Smooth muscle cell (in vitro differentiated cells): ENCODE measurements around the gene RIMBP2. TPM values are rescaled to one million over a fixed set of nuclear protein-coding genes. Genes with fewer than 3 reads are reported as not detected.
"Not testable (repeated sequence)": the region's sequence is repeated elsewhere in the genome, so short reads cannot be mapped to it uniquely, and the experiment has no call there.

Source experiments
- DNase-seq: peaks from one replicate; lab custom pipeline; 2025; ENCODE audit not compliant: unreplicated experiment; lab: John Stamatoyannopoulos, UW
- H2AFZ ChIP-seq: fragments of 200-600 bp; sonication (generic); 2 replicates; pipeline ENCODE4 v1.6.0; 2016; ENCODE audit warnings: antibody characterized with exemption, low read depth, mild to moderate bottlenecking
- H3F3A ChIP-seq: fragments of 200-600 bp; sonication (generic); 2 replicates; pipeline ENCODE4 v1.6.0; 2017; ENCODE audit warnings: antibody characterized with exemption, low read depth
- H3K27ac ChIP-seq: fragments of 200-600 bp; sonication (generic); 2 replicates; pipeline ENCODE4 v1.5.1; 2016; ENCODE audit warnings: low read depth, mild to moderate bottlenecking
- H3K27me3 ChIP-seq: fragments of 200-600 bp; sonication (generic); 2 replicates; pipeline ENCODE4 v1.6.1; 2016; ENCODE audit warnings: low read depth, mild to moderate bottlenecking
- H3K36me3 ChIP-seq: fragments of 200-600 bp; sonication (generic); 2 replicates; pipeline ENCODE4 v1.5.1; 2016; ENCODE audit warnings: low read depth
- H3K4me1 ChIP-seq: fragments of 200-600 bp; sonication (generic); 2 replicates; pipeline ENCODE4 v1.5.1; 2016; ENCODE audit warnings: low read depth
- H3K4me2 ChIP-seq: fragments of 200-600 bp; sonication (generic); 2 replicates; pipeline ENCODE4 v1.6.0; 2016; ENCODE audit warnings: mild to moderate bottlenecking
- H3K4me3 ChIP-seq: fragments of 200-600 bp; sonication (generic); 2 replicates; pipeline ENCODE4 v1.5.1; 2016; ENCODE audit warnings: mild to moderate bottlenecking
- H3K79me2 ChIP-seq: fragments of 200-600 bp; sonication (generic); 2 replicates; pipeline ENCODE4 v1.6.0; 2016; ENCODE audit warnings: low read depth, mild to moderate bottlenecking
- H3K9ac ChIP-seq: fragments of 200-600 bp; sonication (generic); 2 replicates; pipeline ENCODE4 v1.6.0; 2016; ENCODE audit warnings: low read depth
- H3K9me3 ChIP-seq: fragments of 200-600 bp; sonication (generic); replicated peaks from 2 replicates; pipeline ENCODE4 v1.5.1; 2016; ENCODE audit warnings: low read depth
- H4K20me1 ChIP-seq: fragments of 200-600 bp; sonication (generic); 2 replicates; pipeline ENCODE4 v1.6.0; 2016; ENCODE audit warnings: low read depth
- CTCF ChIP-seq: fragments of 200-600 bp; sonication (generic); IDR thresholded peaks from 2 replicates; pipeline ENCODE4 v1.5.1; 2017; ENCODE audit warnings: borderline replicate concordance, mild to moderate bottlenecking, antibody characterized with exemption; ENCODE audit not compliant: insufficient read depth, poor library complexity, severe bottlenecking
- WGBS: methylation state at CpG from one replicate; pipeline ENCODE4 v1.1.7; 2016; ENCODE audit warnings: low lambda C conversion rate; 5-methylcytosine and 5-hydroxymethylcytosine counted together
- polyA plus RNA-seq: library from polyadenylated mRNA; unstranded; fragments of >200 nt; fragmentation: Nextera tagmentation; extraction: Ambion mirVana; gene quantifications from 2 replicates; pipeline ENCODE4 v1.2.1, GENCODE V29; 2016
- total RNA-seq: library from RNA; depleted of rRNA; stranded (reverse); fragments of >200 nt; gene quantifications from 2 replicates; pipeline ENCODE4 v1.2.3, GENCODE V29; 2014

RIMBP2 gene
- total and polyA plus RNA-seq, 2 experiments from 2014 or later = 2.3 TPM; not detected in 1

DNA sequence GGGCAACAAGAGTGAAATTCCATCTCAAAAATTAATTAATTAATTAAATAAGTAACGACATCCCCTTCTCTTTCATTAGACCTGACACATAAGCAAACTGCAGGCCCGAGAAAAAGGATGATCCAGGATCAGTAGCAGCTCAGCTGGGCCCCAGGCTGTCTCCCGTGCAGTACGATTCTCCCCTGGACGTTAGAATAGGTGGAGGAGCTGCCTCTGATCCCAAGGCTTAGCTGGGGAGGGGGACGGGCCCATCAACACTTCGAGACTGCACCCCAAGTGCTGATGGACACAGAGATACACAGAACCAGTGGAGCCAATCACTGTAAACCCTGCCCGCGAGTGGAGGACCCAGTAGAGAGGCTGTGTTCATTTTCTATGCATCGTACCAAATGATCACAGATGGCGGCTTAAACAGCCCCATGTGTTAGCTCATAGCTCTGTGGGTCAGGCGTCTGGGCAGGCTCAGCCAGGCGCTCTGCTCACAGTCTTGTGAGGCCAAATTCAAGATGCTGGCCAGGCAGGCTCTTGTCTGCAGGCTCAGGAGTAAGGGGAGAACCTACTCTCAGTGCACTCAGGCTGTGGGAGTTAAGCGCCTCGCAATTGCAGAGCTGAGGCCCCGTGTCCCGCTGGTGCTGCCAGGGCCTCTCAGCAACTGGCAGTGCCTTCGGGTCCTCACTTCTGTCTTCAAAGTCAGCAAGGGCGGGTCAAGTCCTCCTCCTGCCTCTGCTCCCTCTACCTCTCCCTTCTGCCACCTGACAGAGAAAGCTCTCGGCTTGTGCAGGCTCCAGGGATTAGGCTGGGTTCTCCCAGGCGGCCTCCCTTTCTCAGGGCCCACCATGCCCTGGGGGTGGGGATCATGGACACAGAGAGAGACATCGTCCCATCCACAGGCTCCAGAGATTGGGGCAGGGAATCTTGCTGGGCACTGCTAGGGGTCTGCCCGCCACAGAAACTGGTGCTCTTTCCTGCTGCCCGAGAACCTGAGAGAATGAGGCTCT is 26.4 kb downstream of the RIMBP2 start:
- Histone ChIP-seq H2AFZ (no peak overlapping the region), H3K4me2 (no peak overlapping the region), H3K9me3 (no peaks in the 10 kb centered on the region), H3K4me3 (no peak overlapping the region), H3K79me2 (no peaks in the 10 kb centered on the region), H3K4me1 (no peaks in the 10 kb centered on the region), H3K27me3 (no peaks in the 10 kb centered on the region), H3K27ac (no peak overlapping the region), H3K9ac (no peak overlapping the region), H3K36me3 (no peaks in the 10 kb centered on the region), H3F3A (no peaks in the 10 kb centered on the region), H4K20me1 (no peaks in the 10 kb centered on the region)
- 92% methylated on average over 24 of the region's 24 CpGs for WGBS
- no peak for DNase-seq
- TF ChIP-seq CTCF = no peak

DNA sequence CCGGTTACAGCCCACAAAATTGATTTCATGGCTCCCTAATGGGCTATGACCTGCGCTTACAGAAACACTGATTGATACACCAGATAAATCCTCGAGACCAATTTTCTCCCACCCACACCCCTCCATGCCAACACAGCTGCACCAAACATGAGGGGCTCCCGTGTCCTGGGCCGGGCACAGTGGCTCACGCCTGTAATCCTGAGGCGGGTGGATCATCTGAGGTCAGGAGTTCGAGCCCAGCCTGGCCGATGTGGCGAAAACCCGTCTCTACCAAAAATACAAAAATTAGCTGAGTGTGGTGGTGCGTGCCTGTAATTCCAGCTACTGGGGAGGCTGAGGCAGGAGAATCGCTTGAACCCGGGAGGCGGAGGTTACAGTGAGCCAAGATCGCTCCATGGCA is 27.1 kb downstream of the RIMBP2 start:
- H3K27ac ChIP-seq, H2AFZ ChIP-seq, H4K20me1 ChIP-seq, H3K4me2 ChIP-seq, H3K27me3 ChIP-seq, H3K9me3 ChIP-seq, H3K9ac ChIP-seq, H3K36me3 ChIP-seq, H3K79me2 ChIP-seq, DNase-seq, H3K4me3 ChIP-seq, H3F3A ChIP-seq, H3K4me1 ChIP-seq: not testable (repeated sequence)
- 98% methylated on average over 16 of the region's 16 CpGs for WGBS

GRCh38 chr12:130687796-130688778 is 28.0 kb downstream of the RIMBP2 start:
- Histone ChIP-seq H3K27me3 (no peaks in the 10 kb centered on the region), H4K20me1 (no peaks in the 10 kb centered on the region), H3K36me3 (no peaks in the 10 kb centered on the region), H3F3A (no peaks in the 10 kb centered on the region), H3K4me2 (no peak overlapping the region), H3K27ac (no peak overlapping the region), H3K9ac (no peak overlapping the region), H2AFZ (no peak overlapping the region), H3K79me2 (no peaks in the 10 kb centered on the region), H3K4me1 (no peaks in the 10 kb centered on the region), H3K9me3 (no peaks in the 10 kb centered on the region), H3K4me3 (no peak overlapping the region)
- 94% methylated on average over 20 of the region's 20 CpGs for WGBS
- TF ChIP-seq CTCF = no peak
- no peak for DNase-seq

DNA sequence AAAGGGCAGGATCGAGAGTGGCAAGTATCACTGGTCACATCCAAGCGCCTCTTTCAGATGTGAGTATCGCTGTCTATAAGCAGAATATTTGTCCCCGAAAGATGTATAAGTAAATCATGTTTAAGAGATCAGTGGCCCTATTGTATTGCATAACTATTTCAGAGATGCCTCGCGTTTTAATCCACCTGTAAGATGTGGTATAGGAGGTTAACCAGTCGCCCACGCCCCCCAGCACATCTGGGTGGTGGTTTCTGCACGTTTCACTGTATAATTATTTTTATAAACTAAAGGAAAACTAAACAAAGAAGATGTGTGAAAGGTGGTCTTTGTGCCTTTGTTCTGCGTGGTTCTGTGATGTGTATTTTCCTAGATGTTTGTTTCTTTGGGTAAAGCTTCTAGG is 28.9 kb downstream of the RIMBP2 start:
- H3K9me3 ChIP-seq = no peaks in the 10 kb centered on the region
- H3K4me1 ChIP-seq = no peaks in the 10 kb centered on the region
- H3K9ac ChIP-seq = no peak overlapping the region
- TF ChIP-seq CTCF = no peak
- no peaks in the 10 kb centered on the region for H3K36me3 ChIP-seq
- no peaks in the 10 kb centered on the region for H3K27me3 ChIP-seq
- H3K27ac ChIP-seq = no peak overlapping the region
- no peak overlapping the region for H3K4me3 ChIP-seq
- 92% methylated on average over 10 of the region's 10 CpGs for WGBS
- no peaks in the 10 kb centered on the region for H3F3A ChIP-seq
- H4K20me1 ChIP-seq = no peaks in the 10 kb centered on the region
- no peak overlapping the region for H3K4me2 ChIP-seq
- no peaks in the 10 kb centered on the region for H3K79me2 ChIP-seq
- DNase-seq = no peak
- H2AFZ ChIP-seq = no peak overlapping the region
